UCSD-AML1 (cell line): ENCODE results near the gene DNM2.
A peak's percentile ranks its signal among the peaks of the same experiment; 100 is the strongest.
"Not testable (repeated sequence)": the region's sequence is repeated elsewhere in the genome, so short reads cannot be mapped to it uniquely, and the experiment has no call there.

Source experiments
- DNase-seq: peaks from one replicate; lab custom pipeline; 2025; ENCODE audit not compliant: unreplicated experiment; lab: John Stamatoyannopoulos, UW

Gene DNM2

DNA sequence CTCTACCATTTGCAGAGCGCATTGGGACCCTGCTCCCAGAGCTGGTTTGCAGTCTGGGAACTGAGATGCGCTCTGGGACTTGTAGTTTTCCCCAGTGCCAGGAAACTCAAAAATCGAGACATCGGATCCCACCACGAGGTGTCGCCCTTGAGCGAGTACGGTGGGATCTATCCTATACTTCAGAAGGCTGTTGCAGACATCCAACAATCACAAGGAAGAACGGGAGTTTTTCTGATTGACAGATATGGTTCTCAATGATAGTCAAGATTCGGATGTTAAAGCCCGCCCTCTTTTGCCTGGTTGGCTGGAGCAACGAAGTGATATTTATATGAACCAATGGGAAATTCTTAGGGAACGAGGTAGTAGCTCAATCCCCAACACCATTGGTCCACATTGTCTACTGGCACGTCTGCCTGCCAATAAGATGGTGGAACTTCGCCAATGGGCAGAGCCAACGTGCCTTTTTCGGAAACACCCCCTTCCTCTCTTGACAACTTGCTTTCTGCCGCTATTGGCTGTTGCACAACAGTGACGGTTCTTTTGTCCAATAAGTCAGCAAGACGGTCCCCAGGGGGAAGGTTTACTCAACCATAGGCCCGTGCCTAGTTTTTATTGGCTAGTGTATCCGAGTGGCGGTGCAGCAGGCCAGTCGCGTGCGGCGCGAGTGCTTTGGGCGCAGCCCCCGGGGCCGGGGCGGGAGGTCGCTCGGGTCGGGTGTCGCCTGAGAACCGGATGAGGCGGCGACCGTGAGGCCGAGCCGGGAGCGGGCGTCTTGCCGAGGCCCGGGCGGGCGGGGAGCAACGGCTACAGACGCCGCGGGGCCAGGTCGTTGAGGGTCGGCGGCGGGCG is at the start of gene DNM2:
DNM2 (plus strand) TSS at position 724 of the 849 bp plus-strand sequence. CDS start 164 bp downstream, outside the sequence.
- DNase-seq = peak; percentile 97

DNA sequence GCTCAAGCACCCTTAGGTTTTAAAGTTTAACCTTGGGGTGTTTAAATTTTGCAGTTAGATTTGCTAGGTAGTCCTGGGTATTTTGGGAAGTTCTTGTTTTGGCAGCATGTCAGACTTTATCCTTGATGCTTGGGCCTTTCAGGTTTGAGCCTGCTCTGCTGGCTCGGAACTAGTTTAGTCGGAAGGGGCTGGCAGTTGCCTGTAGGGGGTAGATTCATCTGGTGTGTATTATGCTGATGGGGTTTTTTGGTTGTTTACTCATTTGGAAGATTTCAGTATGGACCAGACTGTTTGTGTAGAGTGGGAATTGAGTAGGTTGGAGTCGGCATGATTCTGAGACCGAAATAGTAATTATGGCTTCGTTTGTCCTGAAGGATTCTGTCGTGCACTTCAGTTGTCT is 48.6 kb upstream of the DNM2 start:
- no peak for DNase-seq

DNA sequence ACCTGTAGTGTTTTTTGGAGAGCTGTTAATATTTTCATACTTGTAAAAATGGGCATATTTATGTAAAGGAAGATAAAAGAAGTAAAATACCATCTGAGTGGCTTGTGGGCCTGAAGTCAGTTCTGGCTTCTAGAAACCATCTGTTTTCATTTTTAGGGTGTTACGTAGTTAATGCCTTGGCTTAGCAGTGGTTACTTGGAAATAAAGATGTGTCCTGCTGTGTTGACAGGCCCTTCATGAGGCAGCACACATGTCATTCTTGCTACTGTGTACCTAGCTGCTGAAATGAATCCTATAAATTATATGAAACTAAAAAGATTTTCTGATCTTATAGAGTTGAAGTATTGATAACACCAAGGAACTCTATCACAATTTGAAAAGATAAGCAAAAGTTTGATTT is 47.7 kb upstream of the DNM2 start:
- no peak for DNase-seq

DNA sequence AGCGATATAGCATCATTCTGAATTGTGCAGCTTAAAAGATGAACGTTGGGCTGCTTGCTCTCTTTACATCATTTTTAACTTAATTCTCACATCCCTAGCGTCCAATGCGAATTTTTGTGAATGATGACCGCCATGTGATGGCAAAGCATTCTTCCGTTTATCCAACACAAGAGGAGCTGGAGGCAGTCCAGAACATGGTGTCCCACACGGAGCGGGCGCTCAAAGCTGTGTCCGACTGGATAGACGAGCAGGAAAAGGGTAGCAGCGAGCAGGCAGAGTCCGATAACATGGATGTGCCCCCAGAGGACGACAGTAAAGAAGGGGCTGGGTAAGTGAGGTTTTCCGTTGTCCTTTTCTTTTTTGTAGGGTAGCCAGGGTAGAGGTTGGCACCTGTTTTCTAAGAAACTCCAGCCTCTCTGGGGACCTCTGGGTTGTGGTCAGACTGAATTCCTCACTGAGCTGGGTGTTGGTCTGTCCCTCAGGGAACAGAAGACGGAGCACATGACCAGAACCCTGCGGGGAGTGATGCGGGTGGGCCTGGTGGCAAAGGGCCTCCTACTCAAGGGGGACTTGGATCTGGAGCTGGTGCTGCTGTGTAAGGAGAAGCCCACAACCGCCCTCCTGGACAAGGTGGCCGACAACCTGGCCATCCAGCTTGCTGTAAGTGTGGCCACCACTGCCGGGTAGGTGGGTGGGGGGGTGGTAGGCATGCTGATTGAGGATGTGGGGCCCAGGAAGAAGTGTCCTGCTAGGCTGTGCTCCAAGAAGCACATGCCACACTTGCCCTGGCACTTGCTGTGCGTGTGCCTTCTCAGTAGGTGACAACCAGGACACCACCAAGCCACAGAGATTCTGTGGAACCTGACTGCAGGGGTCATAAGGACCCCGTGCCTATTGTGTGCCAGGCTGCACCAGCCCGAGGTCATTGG is 46.7 kb upstream of the DNM2 start:
- DNase-seq = no peak

DNA sequence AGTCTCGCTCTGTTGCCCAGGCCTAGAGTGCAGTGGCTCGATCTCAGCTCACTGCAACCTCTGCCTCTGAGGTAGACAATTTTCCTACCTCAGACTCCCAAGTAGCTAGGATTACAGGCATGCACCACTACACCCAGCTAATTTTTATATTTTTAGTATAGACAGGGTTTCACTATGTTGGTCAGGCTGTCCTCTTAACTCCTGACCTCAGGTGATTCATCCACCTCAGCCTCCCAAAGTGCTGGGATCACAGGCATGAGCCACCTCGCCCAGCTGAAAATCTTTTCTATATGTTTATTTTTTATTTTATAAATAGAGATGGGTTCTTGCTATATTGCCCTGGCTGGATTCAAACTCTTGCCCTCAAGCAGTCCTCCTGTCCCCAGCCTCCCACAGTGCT is 46.0 kb upstream of the DNM2 start:
- not testable (repeated sequence) for DNase-seq

DNA sequence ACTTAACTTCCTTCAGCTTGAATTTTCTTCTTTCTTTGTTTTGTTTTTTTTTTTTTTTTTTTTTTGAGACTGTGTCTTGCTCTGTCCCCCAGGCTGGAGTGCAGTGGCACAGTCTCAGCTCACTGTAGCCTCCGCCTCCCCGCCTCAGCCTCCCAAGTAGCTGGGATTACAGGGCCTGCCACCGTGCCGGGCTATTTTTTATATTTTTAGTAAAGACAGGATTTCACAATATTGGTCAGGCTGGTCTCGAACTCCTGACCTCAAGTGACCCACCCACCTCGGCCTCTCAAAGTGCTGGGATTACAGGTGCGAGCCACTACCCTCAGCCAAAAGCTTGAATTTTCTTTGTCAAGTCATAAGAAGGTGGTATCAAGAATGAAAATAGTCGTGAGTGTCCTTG is 42.7 kb upstream of the DNM2 start:
- DNase-seq = not testable (repeated sequence)

DNA sequence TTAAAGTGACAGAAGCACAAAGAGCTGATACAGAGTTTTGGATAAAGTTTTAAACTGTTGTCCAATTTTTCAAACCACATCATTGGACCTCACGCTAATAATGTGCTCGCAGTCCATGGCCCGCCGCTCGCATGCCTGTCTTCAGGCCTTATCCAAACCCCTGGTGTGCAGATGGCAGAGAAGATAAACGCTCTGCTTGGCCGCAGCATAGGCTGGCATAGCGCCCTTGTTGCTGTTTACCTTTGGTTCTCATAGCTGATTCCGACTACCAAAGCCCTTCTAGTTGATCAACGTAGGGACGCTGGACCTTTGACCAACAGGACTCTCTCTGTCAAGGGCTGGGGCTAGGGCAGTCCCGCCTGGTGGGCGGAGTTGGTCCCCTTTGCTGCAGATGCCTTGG is 40.1 kb upstream of the DNM2 start:
- DNase-seq = no peak

DNA sequence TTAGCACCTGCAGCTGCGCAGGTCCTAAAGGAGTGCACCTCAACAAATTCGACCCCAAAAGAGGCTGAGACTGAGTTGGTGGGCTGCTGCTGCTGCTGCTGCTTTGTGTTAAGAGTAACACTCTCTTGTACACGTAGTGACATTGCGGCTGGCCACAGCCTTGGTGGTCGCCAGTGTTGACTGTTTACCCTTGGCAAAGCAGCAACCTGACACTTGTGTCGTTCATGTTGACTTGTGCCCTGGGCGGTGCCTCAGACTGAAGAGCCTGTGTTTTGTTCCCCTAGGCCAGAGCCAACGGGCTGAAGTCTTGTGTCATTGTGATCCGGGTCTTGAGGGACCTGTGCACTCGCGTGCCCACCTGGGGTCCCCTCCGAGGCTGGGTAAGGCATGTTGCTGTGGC is 39.1 kb upstream of the DNM2 start:
- no peak for DNase-seq

DNA sequence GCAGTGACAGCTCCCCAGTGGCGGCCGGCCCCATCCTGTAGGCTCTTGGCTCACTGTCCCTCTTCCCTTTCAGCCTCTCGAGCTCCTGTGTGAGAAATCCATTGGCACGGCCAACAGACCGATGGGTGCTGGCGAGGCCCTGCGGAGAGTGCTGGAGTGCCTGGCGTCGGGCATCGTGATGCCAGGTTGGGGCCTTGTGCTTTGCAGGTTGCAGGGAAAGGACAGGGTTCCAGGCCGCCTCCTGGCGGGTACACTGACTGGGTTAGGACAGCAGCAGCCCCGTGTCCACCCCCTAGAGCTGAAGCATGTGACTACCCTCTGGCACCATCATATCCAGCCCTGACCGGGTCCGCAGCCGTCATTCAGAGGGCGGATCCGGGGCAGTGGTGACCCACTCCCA is 38.1 kb upstream of the DNM2 start:
- no peak for DNase-seq

DNA sequence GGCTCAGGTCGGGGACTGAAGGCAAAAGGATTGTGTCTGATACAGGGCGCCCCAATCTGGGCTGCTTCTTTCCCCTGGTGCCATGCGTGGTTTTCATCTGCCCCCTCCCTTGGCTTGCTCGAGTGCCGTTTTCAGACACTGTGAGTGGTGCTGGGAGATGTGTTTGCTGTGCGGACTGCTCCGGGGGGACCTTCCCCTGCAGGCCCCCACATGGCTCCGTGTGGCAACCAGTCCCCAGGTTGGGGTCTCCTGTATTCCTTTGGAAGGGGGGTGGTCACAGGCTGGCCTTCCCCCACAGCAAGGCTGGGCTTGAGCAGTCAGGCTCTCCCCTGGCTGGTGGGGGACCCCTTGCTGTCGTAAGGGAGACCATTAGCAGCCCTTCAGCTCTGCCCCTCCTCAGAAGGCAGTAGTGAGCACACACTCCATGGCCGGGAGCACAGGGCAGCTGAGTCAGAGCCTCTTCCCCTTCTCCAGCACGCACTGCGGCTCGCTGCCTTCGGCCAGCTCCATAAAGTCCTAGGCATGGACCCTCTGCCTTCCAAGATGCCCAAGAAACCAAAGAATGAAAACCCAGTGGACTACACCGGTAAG is 37.2 kb upstream of the DNM2 start:
- DNase-seq = no peak

DNA sequence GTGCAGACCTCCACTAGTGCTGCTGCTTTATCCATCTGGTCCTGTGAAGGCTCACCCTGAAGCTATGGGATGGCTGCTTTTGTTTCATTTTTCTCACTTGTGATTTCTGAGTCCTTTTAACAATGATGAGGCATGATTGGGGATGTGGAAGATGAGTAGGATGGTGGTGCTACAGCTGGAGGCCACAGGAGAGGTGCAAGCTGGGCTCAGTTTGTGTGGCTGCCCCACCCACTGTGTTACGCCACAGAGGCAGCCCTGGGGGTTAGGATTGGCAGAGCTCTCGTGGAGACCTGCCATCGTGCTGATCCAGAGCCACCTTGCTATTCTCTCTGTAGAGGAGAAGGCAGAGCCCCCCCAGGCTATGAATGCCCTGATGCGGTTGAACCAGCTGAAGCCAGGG is 36.2 kb upstream of the DNM2 start:
- no peak for DNase-seq

DNA sequence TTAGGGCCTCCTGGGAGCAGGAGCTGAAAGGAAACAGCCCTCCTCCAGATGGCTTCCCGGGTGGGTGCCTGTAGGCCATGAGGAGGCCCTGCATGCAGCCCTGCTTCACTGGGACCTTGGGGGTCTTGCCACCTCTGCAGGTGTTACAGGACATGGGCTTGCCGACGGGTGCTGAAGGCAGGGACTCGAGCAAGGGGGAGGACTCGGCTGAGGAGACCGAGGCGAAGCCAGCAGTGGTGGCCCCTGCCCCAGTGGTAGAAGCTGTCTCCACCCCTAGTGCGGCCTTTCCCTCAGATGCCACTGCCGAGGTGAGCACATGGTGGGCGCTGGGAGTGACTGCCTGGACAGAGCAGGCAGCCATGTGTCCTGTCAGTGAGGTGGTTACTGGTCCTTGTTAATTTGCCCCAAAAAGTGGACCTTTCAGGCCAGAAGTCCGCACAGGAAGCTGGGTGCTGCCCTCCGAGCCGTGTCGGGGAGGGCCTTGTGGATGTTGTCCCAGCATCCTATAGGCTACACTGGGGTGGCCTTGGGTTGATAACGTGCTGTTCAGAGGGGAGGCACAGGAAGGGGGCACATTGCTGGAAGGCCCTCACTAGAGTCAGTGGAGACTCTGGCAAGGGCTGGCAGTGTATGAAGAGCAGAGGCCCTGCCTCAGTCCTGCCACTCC is 35.3 kb upstream of the DNM2 start:
- no peak for DNase-seq

DNA sequence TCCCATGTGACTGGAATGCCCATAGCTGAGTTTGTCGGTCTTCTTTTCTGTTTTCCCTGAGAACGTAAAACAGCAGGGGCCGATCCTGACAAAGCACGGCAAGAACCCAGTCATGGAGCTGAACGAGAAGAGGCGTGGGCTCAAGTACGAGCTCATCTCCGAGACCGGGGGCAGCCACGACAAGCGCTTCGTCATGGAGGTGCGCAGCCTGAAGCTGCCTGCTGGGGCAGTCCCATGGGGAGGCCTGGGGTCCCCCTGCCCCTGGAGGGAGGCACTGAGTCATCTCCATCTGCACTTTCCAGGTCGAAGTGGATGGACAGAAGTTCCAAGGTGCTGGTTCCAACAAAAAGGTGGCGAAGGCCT is 34.8 kb upstream of the DNM2 start:
- no peak for DNase-seq

DNA sequence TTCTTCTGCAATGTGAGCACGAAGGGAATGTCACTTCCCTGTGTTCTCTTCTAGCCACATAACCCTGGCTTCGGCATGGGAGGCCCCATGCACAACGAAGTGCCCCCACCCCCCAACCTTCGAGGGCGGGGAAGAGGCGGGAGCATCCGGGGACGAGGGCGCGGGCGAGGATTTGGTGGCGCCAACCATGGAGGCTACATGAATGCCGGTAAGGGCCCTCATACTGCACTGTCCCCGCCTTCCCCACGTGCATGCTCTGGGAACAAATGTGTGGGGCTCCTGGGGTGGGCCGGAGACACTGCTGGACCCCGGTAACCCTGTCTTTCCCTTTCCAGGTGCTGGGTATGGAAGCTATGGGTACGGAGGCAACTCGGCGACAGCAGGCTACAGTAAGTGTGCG is 34.3 kb upstream of the DNM2 start:
- no peak for DNase-seq

DNA sequence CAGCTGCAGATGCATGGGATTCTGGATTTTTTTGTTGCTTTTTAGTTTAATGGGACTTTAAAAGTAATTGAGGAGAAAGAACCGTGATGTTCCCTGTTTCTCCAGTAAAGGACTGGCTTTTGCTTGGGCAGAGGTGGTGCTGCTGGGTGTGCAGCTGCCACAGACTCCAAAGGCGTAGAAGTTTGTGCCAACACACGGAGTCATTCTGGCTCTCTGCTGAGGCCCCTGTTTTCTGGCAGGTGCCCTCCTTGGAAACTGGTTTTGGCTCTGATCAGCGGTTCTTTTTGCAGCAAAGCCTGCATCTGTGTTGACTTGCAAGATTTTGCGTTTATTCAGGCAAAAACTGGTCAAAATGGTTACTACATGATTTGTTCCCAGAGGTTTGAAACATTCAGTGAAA is 32.7 kb upstream of the DNM2 start:
- no peak for DNase-seq

DNA sequence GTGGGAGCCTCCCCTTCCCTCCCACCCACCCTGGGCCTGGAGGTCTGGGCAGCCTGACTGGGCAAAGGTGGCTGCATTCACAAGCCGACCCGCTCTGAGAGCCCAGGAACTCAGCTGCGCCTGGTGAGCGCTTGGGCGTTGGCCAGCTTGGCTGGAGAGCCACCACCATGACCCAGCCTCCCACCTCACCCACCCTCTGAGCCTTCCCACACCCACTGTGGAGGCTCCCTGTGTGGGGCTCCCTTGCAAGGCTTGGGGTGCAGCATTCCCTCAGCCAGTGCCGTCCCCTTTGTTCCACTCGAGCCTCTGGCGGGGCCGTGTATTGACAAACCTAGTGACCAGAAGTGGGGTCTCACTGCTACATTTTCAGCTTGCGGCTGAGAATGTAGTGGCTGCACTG is 31.7 kb upstream of the DNM2 start:
- DNase-seq = no peak

DNA sequence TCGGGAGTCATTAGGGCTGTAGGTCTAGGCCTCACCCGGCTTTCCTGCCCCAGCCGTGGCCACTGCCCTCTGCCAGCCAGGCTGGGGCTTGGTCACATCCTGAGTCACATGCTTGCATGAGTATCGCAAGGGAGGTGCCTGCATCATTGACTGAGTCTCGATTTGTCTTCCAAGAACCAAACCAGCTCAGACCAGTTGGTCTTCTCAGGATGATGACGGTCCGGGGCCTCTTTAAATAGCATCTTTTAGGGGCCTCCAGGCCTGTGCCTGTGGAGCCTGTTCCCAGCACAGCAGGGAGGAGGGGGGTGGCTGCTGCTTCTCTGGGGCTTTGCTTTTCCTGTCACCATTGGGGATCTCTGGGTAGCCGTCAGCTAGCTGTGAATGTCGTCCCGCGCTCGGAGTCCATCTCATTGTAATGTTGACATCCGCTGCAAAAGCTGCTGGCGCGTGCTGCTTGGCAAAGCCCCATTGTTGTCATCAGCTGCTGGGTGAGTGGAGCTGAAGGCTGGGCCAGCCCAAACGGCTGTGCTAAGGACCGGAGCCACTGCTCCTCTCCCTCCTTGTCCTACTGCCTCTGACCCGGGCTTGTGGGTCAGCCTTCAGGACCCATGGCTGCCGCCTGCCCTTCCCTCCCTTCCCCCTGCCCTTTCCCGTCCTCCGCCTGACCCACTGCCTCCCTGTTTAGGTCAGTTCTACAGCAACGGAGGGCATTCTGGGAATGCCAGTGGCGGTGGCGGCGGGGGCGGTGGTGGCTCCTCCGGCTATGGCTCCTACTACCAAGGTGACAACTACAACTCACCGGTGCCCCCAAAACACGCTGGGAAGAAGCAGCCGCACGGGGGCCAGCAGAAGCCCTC is 31.0 kb upstream of the DNM2 start:
- DNase-seq = no peak

DNA sequence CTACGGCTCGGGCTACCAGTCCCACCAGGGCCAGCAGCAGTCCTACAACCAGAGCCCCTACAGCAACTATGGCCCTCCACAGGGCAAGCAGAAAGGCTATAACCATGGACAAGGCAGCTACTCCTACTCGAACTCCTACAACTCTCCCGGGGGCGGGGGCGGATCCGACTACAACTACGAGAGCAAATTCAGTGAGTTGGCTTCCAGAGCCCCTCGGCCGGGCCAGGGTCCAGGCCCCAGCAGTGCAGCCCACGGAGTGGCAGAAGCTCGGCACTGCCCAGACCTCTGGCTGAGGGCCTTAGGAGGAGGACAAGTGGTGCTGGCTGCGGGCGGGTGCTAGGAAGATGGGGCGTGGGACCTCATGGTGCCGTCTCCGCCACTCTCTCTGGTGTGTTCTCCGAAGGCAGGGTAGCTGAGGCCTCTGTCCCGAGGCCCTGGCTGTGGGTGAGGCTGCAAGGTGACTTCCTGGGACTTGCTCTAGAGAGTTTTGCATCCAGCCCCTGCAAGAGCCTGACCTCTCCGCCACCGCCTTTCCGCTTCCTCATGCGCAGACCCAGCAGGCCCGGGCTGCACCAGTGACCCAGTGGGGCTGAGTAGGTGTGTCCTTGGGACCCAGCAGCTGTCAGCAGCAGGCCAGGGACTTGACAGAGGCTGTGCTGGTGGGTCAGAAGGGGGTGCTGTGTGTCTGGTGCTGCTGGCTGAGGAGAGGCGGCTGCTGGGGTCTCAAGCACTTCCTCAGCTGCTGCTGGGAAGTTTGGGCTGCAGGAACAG is 30.2 kb upstream of the DNM2 start:
- DNase-seq = no peak

DNA sequence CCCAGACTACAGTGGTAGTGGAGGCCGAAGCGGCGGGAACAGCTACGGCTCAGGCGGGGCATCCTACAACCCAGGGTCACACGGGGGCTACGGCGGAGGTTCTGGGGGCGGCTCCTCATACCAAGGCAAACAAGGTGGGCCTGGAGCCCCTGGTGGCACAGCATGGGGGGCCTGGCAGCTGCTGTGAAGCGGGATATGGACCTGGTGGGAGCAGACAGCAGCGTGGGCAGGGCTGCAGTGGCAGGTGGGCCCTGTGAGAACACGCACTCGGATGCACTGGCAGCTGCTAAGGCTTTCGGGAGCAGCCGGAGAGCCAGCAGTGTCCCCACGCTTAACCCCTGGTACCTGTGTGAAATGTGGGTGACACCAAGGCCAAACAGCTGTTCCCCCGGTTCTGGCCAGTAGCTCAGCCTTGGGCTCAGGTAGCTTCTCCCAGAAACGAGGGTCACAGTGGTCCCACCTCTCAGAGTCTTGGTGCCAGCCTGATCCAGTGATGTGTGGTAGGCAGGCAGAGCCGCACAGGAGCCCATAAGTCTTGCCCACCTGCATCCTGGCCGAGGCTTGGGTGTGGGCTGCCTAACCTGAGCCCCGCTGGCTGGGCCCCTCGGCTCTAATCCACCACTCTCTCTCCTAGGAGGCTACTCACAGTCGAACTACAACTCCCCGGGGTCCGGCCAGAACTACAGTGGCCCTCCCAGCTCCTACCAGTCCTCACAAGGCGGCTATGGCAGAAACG is 29.2 kb upstream of the DNM2 start:
- no peak for DNase-seq
